AG10803 (cell line): ENCODE measurements around the gene RAPGEF2.

Source experiments
- DNase-seq: peaks from one replicate; pipeline ENCODE4 v3.0.0; 2010; ENCODE audit warnings: low read depth
- H3K4me3 ChIP-seq: 2 replicates; pipeline ENCODE4 v1.5.1; 2011; ENCODE audit warnings: mild to moderate bottlenecking, low read length, control low read depth
- CTCF ChIP-seq: conservative IDR thresholded peaks from 2 replicates; pipeline ENCODE4 v1.5.1; 2011; ENCODE audit warnings: mild to moderate bottlenecking, low read length, control low read depth, inconsistent platforms

The RAPGEF2 gene

GRCh38 chr4:159256037-159256436 is 153.2 kb downstream of the RAPGEF2 start:
- no peak for TF ChIP-seq CTCF
- no peak overlapping the region for H3K4me3 ChIP-seq
- no peak for DNase-seq

- no peak overlapping the region for H3K4me3 ChIP-seq
- TF ChIP-seq CTCF, result no peak
These were observed 156.1 kb downstream of the RAPGEF2 start for GRCh38 chr4:159258889-159259560.

DNA sequence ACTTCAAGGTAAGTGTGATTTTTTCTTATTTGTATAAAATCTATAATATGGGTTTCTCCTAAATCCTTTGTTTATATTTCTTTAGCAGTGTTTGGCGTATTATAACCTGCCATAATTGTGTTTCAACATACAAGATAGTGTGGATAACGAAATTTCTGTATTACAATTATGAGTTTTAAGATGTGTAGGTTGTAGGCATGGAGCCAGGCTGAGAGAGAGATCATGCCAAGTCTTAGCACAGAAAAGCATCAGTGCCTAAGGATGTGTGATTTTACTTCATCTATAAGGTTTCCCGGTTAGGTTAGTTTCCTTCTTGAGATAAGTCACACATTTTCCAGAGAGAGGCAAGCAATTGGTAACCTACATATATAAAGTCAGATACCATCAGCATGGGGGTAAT is 161.2 kb downstream of the RAPGEF2 start:
- no peak overlapping the region for H3K4me3 ChIP-seq
- TF ChIP-seq CTCF, result no peak
- no peak for DNase-seq

More at GRCh38 chr4:159258889-159259560, 156.1 kb downstream of the RAPGEF2 start:
- no peak for DNase-seq

- no peak for TF ChIP-seq CTCF
- peak; percentile 22 for DNase-seq
- peak overlapping the region; percentile 8 for H3K4me3 ChIP-seq
These were observed 164.3 kb downstream of the RAPGEF2 start for GRCh38 chr4:159266981-159267868.

DNA sequence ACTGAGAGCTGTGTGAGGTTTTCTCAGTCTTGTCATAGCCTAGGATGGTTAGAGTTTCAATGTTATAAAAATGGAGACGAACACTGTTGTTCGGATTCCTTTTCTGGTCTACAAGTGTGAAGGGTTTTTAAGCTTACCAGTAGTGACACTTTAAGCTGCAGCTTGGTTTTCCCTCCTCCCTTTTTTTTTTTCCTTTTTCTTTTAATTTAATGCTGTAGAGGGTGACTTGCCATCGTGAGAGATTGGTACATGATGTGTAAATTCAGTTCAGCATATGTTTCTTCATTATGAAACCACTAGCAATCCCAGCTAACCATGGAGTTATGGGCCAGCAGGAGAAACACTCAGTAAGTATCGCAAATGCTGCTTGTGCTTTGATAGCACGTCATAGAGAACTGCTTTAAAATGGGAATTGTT is 165.0 kb downstream of the RAPGEF2 start:
- H3K4me3 ChIP-seq, result no peak overlapping the region
- no peak for TF ChIP-seq CTCF
- DNase-seq, result no peak

DNA sequence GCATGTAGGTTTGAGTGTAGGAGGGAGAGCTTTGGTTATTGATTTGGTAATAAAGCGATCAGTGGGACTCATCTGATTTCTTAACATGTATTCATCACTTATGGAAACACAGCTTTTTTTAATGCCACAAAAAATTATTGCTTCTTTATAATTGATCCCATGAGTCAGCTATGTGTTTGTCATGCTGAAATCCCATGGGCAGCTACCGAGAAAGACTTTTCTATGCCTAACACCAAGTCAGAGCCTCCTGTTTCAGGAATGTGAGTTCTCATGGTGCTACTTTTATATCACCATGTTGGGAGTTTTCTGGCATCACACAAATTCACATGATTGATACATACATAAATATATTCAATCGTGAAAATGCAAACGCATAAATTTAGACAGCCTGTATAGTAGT is 165.7 kb downstream of the RAPGEF2 start:
- H3K4me3 ChIP-seq, result no peak overlapping the region
- no peak for DNase-seq
- TF ChIP-seq CTCF, result no peak
